Uterus (tissue), 2 donors: ENCODE measurements around the gene PSPN.

Experiments used
- CTCF ChIP-seq, 4 experiments: fragments of 200-600 bp in 2 of 4; fragments of 450-650 bp in 2 of 4; sonication (generic) in 2 of 4; IDR thresholded peaks; one replicate each; pipeline ENCODE4 v1.5.1; 2016 to 2019; ENCODE audit warnings: antibody characterized with exemption in 4 of 4, mild to moderate bottlenecking in 2 of 4, moderate library complexity in 1 of 4
- POLR2A ChIP-seq, 2 donors: fragments of 450-650 bp; IDR thresholded peaks; one replicate each; pipeline ENCODE4 v1.6.1; 2016; ENCODE audit warnings: antibody characterized with exemption in 2 of 2, mild to moderate bottlenecking in 1 of 2, moderate library complexity in 1 of 2

GRCh38 chr19:6409346-6409745, 33.6 kb upstream of the PSPN start:
- no peak for TF ChIP-seq CTCF (IDR thresholded peaks at IDR 0.05)
- TF ChIP-seq POLR2A (IDR thresholded peaks at IDR 0.05) = no peak
